ENCODE data around the gene BEND7.
"Not testable (repeated sequence)": the region's sequence is repeated elsewhere in the genome, so short reads cannot be mapped to it uniquely, and the experiment has no call there.

BEND7 gene, protein sequence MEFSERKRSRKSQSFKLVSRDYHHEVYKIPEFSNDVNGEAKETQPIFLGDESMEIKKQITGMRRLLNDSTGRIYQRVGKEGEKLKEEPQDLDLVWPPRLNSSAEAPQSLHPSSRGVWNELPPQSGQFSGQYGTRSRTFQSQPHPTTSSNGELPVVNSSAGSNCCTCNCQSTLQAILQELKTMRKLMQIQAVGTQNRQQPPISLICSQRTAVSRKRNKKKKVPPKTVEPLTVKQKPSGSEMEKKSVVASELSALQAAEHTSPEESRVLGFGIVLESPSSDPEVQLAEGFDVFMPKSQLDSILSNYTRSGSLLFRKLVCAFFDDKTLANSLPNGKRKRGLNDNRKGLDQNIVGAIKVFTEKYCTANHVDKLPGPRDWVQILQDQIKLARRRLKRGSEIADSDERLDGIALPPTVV

DNA sequence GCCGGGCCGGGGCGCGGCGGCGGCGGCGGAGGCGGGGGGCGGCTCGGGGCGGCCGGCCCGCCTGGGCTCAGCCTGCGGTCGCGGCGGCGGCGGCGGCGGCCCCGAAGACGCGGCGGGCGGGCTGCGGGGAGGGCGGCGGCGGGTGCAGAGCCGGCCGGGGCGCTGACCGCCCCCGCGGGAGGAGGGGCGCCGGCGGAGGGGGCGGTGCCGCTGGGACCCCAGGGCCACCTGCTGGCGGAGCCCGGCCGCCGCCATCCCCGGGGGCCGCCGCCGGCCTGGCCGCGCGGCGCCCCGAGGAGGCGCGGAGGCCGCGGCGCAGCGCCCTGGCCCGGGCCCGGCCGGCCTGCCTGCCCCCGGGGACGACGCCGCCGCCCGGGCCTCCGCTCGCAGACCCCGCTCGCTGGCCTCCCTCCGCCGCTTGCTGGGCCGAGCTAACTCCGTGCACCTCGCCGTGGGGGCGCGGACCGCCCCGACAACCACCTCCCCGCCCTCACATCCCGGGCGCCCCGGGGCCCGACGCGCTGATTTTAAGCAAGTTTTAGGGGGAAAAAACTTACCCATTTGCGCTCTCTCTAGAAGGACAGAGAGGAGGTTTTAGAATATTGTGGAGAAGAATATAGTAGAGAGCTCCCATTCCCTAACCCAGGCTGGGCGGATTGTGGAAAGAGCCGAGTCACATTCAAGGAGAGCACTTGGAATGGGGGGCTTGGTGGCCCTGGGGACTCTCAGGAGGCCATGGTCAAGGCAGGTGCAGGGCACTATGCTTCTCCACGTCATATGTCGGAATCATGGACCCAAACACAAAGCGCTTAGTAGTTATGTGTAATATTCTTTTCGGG is at the start of gene BEND7:
TSS of gene BEND7 (minus strand) at position 140 of the 839 bp plus-strand sequence. CDS start 481 bp downstream, outside the sequence.
- no peak for DNase-seq

DNA sequence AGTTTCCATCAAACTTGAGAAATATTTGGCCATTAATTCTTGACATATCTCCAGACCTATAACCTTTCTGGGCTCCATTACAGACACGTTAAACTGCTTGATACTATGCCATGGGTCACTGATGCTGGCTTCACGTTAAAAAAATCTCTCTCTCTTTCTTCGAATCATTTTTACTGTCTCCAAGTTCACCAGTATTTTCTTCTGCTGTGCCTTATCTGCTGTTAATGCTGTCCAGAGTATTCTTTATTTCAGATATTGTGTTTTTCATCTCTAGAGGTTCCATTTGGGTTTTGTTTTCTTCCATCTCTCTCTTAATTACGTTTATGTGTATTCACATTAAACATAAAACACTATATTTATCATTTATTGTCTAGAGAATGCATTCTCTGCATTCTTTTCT is 45.1 kb upstream of the BEND7 start:
- no peak for DNase-seq

DNA sequence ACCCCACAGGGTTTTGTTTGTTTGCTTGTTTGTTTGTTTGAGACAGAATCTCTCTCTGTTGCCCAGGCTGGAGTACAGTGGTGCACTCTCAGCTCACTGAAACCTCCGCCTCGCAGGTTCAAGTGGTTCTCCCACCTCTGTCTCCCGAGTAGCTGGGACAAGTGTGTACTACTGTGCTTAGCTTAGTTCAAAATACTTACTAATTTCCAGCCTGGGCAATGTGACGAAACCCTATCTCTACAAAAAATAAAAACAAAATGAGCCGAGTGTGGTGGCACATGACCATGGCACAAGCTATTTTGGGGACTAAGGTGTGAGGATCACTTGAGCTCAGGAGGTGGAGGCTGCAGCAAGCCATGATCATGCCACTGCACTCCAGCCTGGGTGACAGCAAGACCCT is 42.7 kb upstream of the BEND7 start:
- no peak for DNase-seq

DNA sequence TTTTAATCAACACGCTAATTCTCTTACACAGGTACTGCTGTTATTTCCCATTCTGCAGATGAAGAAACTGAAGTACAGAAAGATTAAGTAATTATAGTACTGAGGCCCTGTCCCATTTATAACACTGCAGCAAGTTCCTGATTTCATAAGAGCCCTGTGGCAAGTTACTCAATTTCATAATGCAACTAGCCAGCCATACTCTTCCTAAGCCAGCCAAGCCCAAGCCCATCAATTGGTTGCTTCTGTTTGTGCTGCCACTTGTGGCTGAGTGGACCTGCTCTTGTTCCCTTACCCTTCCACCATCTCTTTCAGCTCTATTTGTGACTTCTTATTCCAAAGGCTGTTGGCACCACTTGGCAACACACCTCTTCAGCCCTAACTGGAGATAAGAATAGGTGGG is 38.2 kb upstream of the BEND7 start:
- DNase-seq = no peak

DNA sequence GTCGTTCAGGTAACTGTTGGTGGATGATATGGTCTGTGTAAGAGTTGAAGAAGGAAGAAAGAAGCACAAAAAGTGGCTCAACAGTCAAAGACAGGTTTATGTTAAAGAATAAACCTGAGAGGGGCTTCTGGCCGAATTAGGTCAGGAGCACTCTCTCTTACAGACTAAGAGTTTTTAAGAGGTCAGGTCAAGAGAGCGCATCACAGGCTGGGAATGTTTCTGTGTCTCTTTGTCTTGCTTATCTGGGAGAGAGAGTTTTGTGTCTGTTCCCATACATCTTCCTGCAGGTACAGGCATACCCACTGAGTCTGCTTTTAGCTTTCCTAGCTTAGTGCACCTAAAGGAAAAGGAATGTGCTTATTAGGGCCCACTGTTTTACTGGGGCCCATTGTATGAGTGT is 35.8 kb upstream of the BEND7 start:
- DNase-seq = no peak

DNA sequence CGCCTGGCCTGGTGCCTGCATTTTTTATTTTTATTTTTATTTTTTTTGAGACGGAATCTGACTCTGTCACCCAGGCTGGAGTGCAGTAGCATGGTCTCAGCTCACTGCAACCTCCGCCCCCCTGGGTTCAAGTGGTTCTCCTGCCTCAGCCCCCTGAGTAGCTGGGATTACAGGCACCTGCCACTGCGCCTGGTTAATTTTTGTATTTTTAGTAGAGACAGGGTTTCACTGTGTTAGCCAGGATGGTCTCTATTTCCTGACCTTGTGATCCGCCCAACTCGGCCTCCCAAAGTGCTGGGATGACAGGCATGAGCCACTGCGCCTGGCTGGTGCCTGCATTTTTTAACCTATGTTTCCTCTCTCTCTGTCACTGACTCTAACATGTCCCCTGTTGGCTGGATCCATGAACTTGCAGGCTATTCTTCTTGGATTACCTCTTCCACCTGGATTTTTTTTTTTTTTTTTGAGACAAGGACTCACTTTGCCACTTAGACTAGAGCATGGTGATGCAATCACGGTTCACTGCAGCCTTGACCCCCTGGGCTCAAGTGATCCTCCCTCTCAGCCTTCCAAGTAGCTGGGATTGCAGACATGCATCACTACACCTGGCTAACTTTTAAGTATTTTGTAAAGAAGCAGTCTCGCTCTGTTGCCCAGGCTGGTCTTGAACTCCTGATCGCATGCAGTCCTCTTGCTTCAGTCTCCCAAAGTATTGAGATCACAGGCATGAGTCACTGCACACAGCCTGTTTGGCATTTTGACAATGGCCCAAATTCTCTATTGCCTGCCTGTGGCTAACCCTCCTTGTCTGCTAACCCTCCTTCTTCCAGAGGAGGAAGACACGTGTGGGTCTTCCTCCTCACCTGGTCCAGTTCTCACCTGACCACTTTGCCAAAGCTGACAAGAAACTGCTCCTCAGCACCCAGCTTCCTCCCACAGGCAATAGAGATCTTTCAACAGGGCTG is 34.9 kb upstream of the BEND7 start:
- DNase-seq = no peak

DNA sequence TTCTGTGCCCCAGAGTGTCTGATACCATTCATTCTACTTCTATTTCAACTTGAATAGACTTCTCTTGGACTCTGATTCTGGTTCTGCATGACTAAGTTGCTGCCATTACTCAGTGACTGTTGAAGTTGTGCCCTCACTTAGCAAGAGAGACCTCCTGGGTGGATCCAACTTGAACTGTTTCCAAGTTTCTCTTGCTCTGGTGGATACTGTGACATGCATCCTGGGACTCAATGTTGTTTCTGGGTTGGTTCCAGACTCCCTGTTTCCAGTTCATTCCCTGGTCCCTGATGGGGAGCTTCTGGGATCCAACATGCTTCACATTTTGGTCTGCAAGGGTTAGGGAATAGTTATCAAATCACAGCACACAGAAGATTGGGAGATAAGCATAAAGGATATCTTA is 31.8 kb upstream of the BEND7 start:
- DNase-seq = no peak

DNA sequence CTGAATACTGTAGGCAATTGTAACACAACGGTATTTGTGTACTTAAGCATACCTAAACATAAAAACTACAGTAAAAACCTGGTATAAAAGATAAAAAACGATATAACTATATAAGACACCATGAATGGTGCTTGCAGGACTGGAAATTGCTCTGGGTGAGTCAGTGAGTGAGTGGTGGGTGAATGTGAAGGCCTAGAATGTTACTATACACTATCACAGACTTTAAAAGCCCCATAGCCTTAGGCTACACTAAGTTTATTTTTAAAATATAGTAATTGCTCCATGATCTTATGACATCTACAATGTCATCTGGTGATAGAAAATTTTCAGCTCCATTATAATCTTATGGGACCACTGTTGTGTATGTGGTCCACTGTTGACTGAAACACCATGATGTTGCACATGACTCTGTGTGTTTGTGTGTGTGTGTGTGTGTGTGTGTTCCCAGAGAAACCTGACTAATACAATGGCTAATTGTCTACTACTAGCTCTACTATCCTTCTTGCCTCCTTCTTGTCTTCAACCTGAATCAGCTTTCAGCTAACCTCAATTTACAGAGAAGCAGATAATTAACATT is 30.4 kb upstream of the BEND7 start:
- no peak for DNase-seq

DNA sequence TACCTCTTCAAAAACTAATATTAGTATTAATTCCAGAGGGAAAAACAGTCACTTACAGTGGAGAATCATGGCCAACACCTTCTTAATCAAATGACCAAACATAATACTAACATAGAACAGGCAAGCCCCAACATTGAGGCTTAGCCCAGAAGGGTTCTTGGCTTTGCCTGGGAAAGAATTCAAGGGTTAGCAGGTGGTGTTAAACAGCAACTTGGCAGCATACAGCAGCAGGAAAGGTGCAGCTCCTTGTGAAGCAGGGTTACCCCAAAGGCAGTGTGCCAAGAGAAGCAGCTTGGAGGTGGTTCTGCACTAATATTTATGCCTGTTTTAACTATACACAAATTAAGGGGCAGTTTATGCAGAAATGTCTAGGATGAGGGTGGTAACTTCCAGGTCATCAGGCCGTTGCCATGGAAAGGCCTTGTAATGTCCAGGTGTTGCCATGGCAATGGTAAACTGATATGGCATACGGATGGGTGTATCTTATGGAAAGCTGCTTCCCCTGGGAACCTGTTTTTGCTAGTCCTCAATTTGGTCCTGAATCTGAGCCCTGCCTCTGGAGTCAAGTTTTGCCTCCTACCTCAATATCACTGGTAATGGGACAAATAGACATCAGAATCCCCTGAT is 27.2 kb upstream of the BEND7 start:
- DNase-seq = peak; percentile 11

DNA sequence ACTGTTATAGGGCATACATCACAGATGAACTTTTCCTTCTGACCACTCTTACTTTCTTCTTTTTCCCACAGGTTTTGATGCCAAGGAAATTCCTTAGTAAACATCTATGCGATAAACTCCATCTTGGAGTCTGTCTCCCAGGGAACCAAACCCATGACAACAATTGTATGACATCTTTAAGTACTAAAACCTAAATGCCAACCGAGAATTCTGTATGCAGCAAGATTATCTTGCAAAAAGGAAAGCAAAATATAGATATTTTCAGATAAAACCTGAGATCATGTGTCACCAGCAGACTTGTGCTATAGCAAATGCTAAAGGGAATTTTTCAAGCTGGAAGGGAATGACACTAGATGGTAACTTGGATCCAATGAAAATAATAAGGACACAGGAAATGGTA is 22.0 kb upstream of the BEND7 start:
- no peak for DNase-seq

DNA sequence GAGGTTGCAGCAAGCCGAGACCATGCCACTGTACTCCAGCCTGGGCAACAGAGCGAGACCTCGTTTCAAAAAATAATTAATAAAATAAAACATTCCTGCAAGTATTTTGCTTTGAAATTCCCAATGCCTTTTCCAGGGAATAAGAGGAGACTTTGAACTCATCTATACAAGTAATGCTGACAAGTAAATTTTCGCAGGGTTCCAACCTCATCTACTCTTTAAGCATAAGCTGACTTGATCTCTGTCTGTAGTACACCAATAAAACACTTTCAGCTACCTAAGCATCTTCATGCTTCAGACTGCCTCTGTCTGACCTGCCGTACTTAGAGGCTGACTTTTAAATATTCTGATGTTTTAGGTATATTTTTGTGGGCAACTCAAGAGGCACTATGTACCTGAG is 13.7 kb upstream of the BEND7 start:
- no peak for DNase-seq

DNA sequence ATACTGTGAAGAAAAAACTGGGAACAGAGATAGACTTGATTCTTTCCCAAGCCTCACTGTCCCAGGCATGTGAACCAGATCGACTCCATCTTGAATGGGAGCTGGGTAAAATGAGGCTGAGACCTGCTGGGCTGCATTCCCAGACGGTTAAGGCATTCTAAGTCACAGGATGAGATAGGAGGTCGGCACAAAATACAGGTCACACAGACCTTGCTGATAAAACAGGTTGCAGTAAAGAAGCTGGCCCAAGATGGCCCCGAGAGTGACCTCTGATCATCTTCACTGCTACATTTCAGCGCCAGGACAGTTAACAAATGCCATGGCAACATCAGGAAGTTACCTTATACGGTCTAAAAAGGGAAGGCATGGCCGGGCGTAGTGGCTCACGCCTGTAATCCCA is 9.2 kb upstream of the BEND7 start:
- DNase-seq = not testable (repeated sequence)

DNA sequence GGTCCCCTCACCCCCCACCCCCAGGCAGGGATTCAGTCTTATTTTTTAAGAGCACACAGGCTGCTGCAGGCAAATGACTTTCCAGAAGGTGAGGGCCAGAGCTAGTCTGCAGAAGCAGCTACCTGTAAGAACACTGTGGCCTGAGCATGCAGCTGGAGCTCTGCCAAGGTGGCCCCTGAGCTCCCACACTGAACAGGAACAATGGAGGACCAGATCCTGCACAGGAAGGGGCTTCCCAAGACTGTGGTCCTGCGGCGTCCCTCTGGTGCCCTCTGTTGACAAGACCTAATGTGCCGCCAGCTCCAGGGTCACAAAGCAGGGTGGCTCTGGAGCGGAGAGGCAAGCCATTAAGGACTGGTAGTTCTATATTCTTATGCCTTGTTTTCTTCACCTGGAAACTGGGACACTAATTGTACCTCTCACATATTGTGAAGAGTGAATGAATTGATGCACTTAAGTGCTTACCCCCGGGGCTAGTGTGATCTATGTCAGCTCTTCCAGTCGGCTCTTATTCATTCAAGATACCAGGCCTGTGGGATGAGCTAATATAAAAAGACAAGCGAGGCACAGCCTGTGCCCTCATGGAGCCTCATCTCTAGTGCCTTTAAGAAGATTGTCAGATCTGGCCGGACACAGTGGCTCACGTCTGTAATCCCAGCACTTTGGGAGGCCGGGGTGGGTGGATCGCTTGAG is 8.0 kb upstream of the BEND7 start:
- peak; percentile 16 for DNase-seq

DNA sequence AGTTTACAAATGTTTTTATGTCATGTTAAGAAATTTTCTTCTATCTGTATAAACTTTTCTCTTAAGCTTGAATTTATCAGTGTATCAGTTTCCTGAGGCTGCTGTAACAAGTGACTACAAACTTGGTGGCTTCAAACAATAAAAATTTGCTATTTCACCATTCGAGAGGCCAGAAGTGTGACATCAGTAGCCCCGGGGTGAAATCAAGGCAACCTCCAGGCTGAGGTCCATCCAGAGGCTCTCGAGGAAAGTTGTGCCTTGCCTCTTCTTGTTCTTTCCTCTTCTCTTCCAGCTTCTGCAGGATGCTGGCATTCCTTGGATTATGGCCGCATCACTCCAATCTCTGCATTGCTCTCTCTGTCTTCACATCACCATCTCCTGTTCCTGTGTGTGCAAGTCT is 6.5 kb upstream of the BEND7 start:
- DNase-seq = no peak

DNA sequence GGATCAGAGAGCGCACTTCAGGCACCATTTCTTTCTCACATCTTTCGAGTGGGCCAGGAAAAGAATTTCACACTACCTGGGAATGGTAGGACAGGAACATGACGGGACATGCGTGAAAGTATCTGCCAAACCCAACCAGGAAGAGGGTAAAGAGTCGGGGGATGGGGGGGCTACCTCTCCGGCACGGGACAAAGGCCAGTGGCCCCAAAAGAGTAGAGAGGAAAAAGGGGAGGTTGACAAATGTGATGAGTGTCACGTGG is 830 bp upstream of the BEND7 start:
- no peak for DNase-seq

DNA sequence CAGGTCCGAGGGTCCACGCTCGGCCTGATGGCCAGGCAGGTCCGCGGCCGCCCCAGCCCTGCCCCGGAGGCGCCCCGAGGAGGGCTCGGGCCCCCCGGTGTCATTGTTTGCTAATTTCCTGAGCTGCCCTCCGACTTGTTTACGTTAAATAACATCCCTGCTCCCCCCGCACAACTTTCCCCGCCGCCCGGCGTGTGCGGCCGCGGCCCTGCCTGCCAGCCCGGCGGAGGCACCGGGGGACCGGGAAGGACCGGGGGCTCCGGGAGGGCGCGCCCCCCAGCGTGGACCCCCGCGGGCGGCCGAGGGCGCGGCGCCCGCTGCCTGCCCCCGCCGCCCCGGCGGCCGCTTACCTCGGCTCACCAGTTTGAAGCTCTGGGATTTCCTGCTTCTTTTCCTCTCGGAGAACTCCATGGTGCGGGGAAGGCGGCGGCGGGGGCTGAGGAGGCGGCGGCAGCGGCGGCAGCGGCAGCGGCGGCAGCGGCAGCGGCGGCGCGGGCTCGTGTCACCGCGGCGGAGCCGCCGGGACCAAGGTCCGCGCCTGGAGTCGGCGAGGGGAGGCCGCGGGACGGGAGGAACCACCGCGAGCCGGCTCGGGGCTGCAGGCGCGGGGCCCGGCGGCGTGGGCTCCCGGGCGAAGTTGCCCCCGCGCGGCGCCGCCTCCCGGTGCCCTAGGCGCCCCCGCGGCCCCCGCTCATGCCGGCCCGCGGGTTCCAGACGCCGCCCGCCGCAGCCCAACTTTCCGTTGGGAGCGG is 515 bp downstream of the BEND7 start:
- no peak for DNase-seq

DNA sequence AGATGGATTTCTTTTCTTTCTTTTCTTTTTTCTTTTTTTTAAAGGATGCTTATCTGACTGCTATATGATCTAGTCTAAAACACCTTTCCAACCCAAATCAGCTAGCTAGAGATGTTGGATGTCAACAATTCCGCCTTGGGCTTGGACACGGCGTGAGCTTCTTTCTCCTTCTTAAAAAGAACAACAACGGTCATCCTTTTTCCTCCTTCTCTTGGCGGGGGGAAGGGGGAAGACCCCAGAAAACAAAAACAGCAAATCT is 1.0 kb downstream of the BEND7 start:
- DNase-seq = no peak

DNA sequence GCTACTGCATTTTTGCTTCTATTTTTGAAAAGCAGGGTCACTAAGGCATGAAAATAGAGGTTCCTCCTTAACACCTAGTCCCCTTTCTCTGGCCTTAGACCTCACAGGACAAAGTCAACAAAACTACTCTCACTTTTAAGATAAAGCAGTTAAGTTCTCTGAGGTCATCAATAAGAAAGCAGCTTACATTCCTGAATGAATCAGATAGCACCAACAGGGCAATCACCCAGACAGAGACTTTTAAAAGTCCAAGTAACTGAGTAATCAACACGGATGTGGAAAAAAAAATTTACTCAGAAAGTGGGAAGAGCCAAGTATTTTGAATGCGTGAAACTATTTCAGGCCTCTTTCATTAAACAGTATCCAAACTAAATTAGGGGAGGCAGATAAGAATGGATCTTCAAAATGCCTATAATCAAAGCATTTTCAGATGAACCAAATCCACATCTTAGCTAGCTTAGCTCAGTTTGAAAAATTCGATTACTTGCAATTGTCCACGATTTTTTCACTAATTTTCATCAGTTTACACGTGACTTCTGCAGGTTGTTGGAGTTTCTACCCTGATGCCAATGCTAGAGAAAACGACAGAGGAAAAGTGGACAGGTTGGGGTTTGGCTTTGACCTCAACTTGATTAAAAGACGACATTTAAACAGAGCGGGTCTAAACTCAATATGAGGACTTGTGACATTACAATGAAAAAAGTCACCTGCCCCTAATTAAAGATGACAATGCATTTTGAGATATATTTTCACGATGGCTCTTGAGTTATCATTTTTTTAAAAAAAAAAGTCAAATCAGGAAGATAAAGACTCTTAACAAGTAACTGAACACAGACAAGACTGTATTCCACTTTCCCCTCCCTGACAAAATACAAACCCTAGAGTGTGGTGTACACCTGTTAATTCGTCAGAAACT is 1.6 kb downstream of the BEND7 start:
- DNase-seq = no peak

DNA sequence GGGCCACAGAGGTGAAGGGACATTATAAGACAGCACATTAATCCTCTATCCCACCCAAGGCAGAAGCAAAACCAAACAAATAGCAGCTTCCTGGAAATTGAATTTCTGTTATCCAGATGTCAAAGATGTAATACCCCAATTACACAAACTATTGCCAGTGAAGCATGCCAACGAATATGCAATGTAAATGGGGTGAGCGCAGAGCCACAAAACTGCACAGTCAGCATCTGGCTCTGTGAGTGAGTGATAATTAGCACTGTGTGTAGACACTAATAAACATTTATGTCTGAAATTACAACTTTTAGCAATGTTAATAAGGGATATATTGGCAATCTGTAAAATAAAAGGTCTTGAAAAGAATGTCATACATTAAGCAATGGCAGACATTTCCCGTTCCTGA is 3.2 kb downstream of the BEND7 start:
- no peak for DNase-seq

DNA sequence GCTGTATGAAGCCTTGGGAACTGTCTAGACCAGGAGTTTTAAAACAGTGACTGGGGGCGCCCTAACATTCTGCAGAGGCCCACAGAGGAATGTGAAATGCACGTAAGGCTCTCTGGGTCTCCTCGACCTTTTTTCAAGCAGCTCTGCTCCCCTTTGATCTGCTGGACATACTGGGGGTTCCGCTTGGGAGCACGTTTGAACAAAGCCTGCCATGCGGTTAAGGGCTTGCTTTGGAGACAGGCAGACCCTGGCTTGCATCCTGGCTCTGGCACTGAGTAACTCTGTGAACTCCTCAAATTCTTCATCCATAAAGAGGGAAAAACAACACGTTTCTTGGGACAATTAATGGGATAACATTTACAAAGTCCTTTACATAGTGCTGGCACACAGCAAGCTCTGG is 7.8 kb downstream of the BEND7 start:
- no peak for DNase-seq

Data from SHP77 treated with DMSO at 0.1 percent for 48 hours (cell line).